ENCODE data around the gene DRD4. TPM values are rescaled to one million over a fixed set of nuclear protein-coding genes. Genes with fewer than 3 reads are reported as not detected.
"Not testable (repeated sequence)": the region's sequence is repeated elsewhere in the genome, so short reads cannot be mapped to it uniquely, and the experiment has no call there.

The DRD4 gene
- total RNA-seq, 1 donor from 2014 or later = 1.3 TPM

DNA sequence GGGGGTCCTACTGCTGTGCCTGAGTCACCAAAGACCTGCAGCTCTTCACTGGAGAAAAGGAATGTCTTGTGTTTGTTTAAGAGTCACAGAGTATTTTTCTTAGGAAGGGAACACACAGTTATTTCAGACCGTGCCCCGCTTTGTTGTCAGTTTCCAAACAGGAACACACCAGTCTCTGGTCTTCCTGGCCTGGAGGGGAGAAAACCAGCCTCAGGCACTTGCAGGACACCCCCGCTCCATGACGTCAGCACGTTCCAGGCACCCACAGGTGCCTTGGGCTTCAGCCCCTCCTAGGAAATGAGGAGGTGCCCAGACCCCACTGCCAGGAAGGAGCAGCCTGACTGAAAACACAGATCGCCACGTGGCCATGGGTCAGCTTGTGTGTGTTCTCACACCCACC, 52.6 kb downstream of the DRD4 start:
- Histone ChIP-seq H3K27me3 (ENCODE audit: low read depth) (no peaks in the 10 kb centered on the region), H3K4me1 (peaks cover 13% of the 10 kb centered on the region), H3K9me3 (no peaks in the 10 kb centered on the region), H3K27ac (no peak overlapping the region), H3K36me3 (peaks cover 59% of the 10 kb centered on the region), H3K4me3 (no peak overlapping the region)
- peak; percentile 42 to 56 for ATAC-seq
- no peak for DNase-seq
- TF ChIP-seq, protein P1, sequence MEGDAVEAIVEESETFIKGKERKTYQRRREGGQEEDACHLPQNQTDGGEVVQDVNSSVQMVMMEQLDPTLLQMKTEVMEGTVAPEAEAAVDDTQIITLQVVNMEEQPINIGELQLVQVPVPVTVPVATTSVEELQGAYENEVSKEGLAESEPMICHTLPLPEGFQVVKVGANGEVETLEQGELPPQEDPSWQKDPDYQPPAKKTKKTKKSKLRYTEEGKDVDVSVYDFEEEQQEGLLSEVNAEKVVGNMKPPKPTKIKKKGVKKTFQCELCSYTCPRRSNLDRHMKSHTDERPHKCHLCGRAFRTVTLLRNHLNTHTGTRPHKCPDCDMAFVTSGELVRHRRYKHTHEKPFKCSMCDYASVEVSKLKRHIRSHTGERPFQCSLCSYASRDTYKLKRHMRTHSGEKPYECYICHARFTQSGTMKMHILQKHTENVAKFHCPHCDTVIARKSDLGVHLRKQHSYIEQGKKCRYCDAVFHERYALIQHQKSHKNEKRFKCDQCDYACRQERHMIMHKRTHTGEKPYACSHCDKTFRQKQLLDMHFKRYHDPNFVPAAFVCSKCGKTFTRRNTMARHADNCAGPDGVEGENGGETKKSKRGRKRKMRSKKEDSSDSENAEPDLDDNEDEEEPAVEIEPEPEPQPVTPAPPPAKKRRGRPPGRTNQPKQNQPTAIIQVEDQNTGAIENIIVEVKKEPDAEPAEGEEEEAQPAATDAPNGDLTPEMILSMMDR (IDR thresholded peaks at IDR 0.05) = no peak
- intact Hi-C loops (cut with DNase I) = no loop called here

DNA sequence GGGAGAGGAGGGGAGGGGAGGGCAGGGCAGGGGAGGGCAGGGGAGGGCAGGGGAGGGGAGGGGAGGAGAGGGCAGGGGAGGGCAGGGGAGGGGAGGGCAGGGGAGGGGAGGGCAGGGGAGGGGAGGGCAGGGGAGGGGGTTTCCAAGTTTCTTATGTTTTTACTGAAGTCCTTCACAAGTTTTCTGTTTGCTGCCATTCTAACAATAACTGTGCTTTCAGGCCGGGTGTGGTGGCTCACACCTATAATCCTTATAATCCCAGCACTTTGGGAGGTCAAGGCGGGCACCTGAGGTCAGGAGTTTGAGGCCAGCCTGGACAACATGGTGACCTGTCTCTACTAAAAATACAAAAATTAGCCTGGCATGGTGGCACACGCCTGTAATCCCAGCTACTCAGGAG, 53.2 kb downstream of the DRD4 start:
- H3K9me3 ChIP-seq; DNase-seq; H3K27me3 ChIP-seq (ENCODE audit: low read depth); ATAC-seq; H3K27ac ChIP-seq; H3K4me3 ChIP-seq; intact Hi-C loops (cut with DNase I): not testable (repeated sequence)
- Histone ChIP-seq H3K36me3 (peaks cover 53% of the 10 kb centered on the region), H3K4me1 (peaks cover 13% of the 10 kb centered on the region)

Other genes starting within 250 kb of the DRD4 start
- 23.1 TPM for gene PKP3, start 243.1 kb upstream of the DRD4 start, total RNA-seq
- gene SIGIRR, start 222.3 kb upstream of the DRD4 start, total RNA-seq = 91.8 TPM
- gene ANO9, start 195.3 kb upstream of the DRD4 start, total RNA-seq = 21.6 TPM
- 32.9 TPM for gene PTDSS2, start 187.0 kb upstream of the DRD4 start, total RNA-seq
- gene RNH1, start 130.0 kb upstream of the DRD4 start, total RNA-seq = 237 TPM
- gene HRAS, start 101.7 kb upstream of the DRD4 start, total RNA-seq = 36.3 TPM
- 7.6 TPM for gene LRRC56, start 99.7 kb upstream of the DRD4 start, total RNA-seq
- 6.0 TPM for gene LMNTD2, start 76.5 kb upstream of the DRD4 start, total RNA-seq
- gene RASSF7, start 76.3 kb upstream of the DRD4 start, total RNA-seq = 71.5 TPM
- 31.5 TPM for gene PHRF1, start 60.8 kb upstream of the DRD4 start, total RNA-seq
- gene IRF7, start 21.3 kb upstream of the DRD4 start, total RNA-seq = 84.8 TPM
- not detected for gene CDHR5, start 12.3 kb upstream of the DRD4 start, total RNA-seq
- gene SCT, start 10.1 kb upstream of the DRD4 start, total RNA-seq = not detected
- 32.0 TPM for gene DEAF1, start 58.0 kb downstream of the DRD4 start, total RNA-seq
- 33.9 TPM for gene TMEM80, start 58.5 kb downstream of the DRD4 start, total RNA-seq
- gene EPS8L2, start 69.0 kb downstream of the DRD4 start, total RNA-seq = 156 TPM
- 218 TPM for gene TALDO1, start 110.2 kb downstream of the DRD4 start, total RNA-seq
- gene GATD1, start 140.2 kb downstream of the DRD4 start, total RNA-seq = 46.7 TPM
- not detected for gene CEND1, start 152.8 kb downstream of the DRD4 start, total RNA-seq
- 18.2 TPM for gene SLC25A22, start 161.0 kb downstream of the DRD4 start, total RNA-seq
- gene PIDD1, start 168.0 kb downstream of the DRD4 start, total RNA-seq = 12.6 TPM
- 1,518 TPM for gene RPLP2, start 172.7 kb downstream of the DRD4 start, total RNA-seq
- 137 TPM for gene PNPLA2, start 181.6 kb downstream of the DRD4 start, total RNA-seq
- gene CRACR2B, start 190.7 kb downstream of the DRD4 start, total RNA-seq = 43.6 TPM
- gene CD151, start 195.7 kb downstream of the DRD4 start, total RNA-seq = 387 TPM
- gene POLR2L, start 205.3 kb downstream of the DRD4 start, total RNA-seq = 127 TPM
- 140 TPM for gene TSPAN4, start 205.6 kb downstream of the DRD4 start, total RNA-seq